A673 (cell line): ENCODE data around the gene TECPR1. TPM values are rescaled to one million over a fixed set of nuclear protein-coding genes. Genes with fewer than 3 reads are reported as not detected.

ENCODE experiments used
- BruUV-seq: library from RNA; stranded (reverse); fragments of 400-500 nt; replicated peaks from 2 replicates; lab custom pipeline; 2021; lab: Mats Ljungman, UMichigan
- CTCF ChIA-PET: fragments of 300-600 bp; sonication (Branson Sonifier 250); formaldehyde crosslinking; loops from one replicate; lab custom pipeline; 2022; ENCODE audit warnings: antibody characterized with exemption; lab: Charles Lee
- POLR2A ChIA-PET: fragments of 300-600 bp; sonication (Branson Sonifier 250); formaldehyde crosslinking; loops from one replicate; lab custom pipeline; 2022; ENCODE audit warnings: antibody characterized with exemption; ENCODE audit not compliant: low non-redundant PET; lab: Charles Lee
- DNase-seq: peaks from one replicate; pipeline ENCODE4 v3.0.0-alpha.2; 2015; ENCODE audit warnings: low spot score
- H3K27ac ChIP-seq: fragments of 200-600 bp; sonication (generic); 2 replicates; pipeline ENCODE4 v1.5.1; 2016; ENCODE audit warnings: mixed run types, low read depth, mild to moderate bottlenecking, mixed read lengths, antibody characterized with exemption, low read length; ENCODE audit not compliant: poor library complexity, severe bottlenecking
- H3K27me3 ChIP-seq: fragments of 200-600 bp; sonication (generic); replicated peaks from 2 replicates; pipeline ENCODE4 v1.6.1; 2017; ENCODE audit warnings: mixed run types, low read depth, mild to moderate bottlenecking, mixed read lengths, antibody characterized with exemption, low read length; ENCODE audit not compliant: insufficient read depth, poor library complexity
- H3K36me3 ChIP-seq: fragments of 200-600 bp; sonication (generic); 2 replicates; pipeline ENCODE4 v1.6.1; 2016; ENCODE audit warnings: mixed run types, mild to moderate bottlenecking, mixed read lengths, antibody characterized with exemption, low read length; ENCODE audit not compliant: insufficient read depth, poor library complexity, severe bottlenecking
- H3K4me1 ChIP-seq: fragments of 200-600 bp; sonication (generic); 2 replicates; pipeline ENCODE4 v1.6.1; 2017; ENCODE audit warnings: mixed run types, mild to moderate bottlenecking, mixed read lengths, antibody characterized with exemption, low read length; ENCODE audit not compliant: insufficient read depth, poor library complexity, severe bottlenecking
- H3K4me3 ChIP-seq: fragments of 200-600 bp; sonication (generic); 2 replicates; pipeline ENCODE4 v1.5.1; 2016; ENCODE audit warnings: low read depth, mixed run types, mild to moderate bottlenecking, mixed read lengths, low read length; ENCODE audit not compliant: poor library complexity, severe bottlenecking
- H3K9me3 ChIP-seq: fragments of 200-600 bp; sonication (generic); 2 replicates; pipeline ENCODE4 v1.6.1; 2016; ENCODE audit warnings: mixed run types, low read depth, mild to moderate bottlenecking, mixed read lengths, antibody characterized with exemption, low read length; ENCODE audit not compliant: poor library complexity, severe bottlenecking
- EZH2 ChIP-seq: fragments of 200-600 bp; sonication (generic); IDR thresholded peaks from 2 replicates; pipeline ENCODE4 v1.6.1; 2017; ENCODE audit warnings: borderline replicate concordance, low read depth, mild to moderate bottlenecking, mixed read lengths, antibody characterized with exemption, low read length; ENCODE audit not compliant: poor library complexity, severe bottlenecking
- intact Hi-C: fragments of 100-400 bp; cut with micrococcal nuclease; formaldehyde crosslinking; loops from one replicate; pipeline ENCODE4 v1.10.0; 2022; ENCODE audit not compliant: unreplicated experiment
- total RNA-seq: library from RNA; stranded (reverse); gene quantifications from 2 replicates; pipeline ENCODE4 v1.2.3, GENCODE V29; 2021
- TF ChIP-seq, protein P1 (sequence below): fragments of 300-800, 200-600 bp; sonication (generic); conservative IDR thresholded peaks from 2 replicates; pipeline ENCODE4 v1.5.1; 2017; ENCODE audit warnings: low read depth, mild to moderate bottlenecking, antibody characterized with exemption, low read length, moderate library complexity, mixed read lengths

TECPR1 gene
- total RNA-seq, 1 experiment from 2014 or later, result 25.9 TPM

GRCh38 chr7:98214811-98215321 is 37.2 kb downstream of the TECPR1 start:
- BruUV-seq, result no TSS peak
- Histone ChIP-seq H3K36me3 (no peaks in the 10 kb centered on the region), H3K4me1 (no peaks in the 10 kb centered on the region), H3K27me3 (no peaks in the 10 kb centered on the region), H3K4me3 (no peak overlapping the region), H3K9me3 (no peaks in the 10 kb centered on the region), H3K27ac (no peak overlapping the region)
- ChIA-PET CTCF (no interaction called here), POLR2A (no interaction called here)
- DNase-seq, result no peak
- intact Hi-C loops, result no loop called here
- TF ChIP-seq, protein P1, sequence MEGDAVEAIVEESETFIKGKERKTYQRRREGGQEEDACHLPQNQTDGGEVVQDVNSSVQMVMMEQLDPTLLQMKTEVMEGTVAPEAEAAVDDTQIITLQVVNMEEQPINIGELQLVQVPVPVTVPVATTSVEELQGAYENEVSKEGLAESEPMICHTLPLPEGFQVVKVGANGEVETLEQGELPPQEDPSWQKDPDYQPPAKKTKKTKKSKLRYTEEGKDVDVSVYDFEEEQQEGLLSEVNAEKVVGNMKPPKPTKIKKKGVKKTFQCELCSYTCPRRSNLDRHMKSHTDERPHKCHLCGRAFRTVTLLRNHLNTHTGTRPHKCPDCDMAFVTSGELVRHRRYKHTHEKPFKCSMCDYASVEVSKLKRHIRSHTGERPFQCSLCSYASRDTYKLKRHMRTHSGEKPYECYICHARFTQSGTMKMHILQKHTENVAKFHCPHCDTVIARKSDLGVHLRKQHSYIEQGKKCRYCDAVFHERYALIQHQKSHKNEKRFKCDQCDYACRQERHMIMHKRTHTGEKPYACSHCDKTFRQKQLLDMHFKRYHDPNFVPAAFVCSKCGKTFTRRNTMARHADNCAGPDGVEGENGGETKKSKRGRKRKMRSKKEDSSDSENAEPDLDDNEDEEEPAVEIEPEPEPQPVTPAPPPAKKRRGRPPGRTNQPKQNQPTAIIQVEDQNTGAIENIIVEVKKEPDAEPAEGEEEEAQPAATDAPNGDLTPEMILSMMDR, result no peak
- TF ChIP-seq EZH2, result no peak

- no peak for TF ChIP-seq EZH2
- TF ChIP-seq, protein P1, result no peak
- CTCF ChIA-PET, result no interaction called here
- POLR2A ChIA-PET, result no interaction called here
- intact Hi-C loops, result no loop called here
- no peaks in the 10 kb centered on the region for H3K9me3 ChIP-seq
- H3K4me1 ChIP-seq, result no peaks in the 10 kb centered on the region
- H3K27me3 ChIP-seq, result no peaks in the 10 kb centered on the region
- no peak for DNase-seq
- no peak overlapping the region for H3K27ac ChIP-seq
- no peak overlapping the region for H3K4me3 ChIP-seq
- no TSS peak for BruUV-seq
- H3K36me3 ChIP-seq, result no peaks in the 10 kb centered on the region
Measured at GRCh38 chr7:98213888-98214810, 37.9 kb downstream of the TECPR1 start.

DNA sequence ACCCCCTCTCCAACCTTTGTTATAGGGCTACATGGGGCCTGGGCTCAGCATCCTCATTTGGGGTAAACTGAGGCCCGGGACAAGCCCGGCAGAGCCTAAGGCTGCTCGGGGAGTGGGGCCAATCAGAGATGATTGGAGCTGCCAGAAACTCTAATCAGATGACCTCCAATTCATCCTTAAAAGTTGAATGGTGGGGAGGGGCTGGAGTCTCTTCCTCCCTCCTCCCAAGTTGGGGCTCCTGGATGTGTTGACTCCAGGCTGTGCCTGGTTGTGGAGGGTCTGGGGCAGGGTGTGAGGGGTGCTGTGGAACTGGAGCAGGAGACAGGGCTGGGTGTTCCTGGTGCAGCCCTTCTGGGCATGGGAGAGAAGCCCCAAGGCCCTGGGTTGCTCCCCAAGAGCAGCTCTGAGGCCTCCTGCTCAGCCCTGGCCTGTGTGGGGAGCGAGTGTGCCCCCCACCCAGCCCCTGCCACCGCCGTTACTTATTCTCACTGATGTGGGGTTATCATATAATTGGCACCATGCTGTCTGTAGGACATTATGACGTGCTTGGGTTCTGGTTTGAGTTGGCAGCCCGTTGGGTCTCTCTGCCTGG is 38.6 kb downstream of the TECPR1 start:
- POLR2A ChIA-PET, result no interaction called here
- no peaks in the 10 kb centered on the region for H3K36me3 ChIP-seq
- no peak overlapping the region for H3K27ac ChIP-seq
- CTCF ChIA-PET, result no interaction called here
- intact Hi-C loops, result no loop called here
- BruUV-seq, result no TSS peak
- no peaks in the 10 kb centered on the region for H3K9me3 ChIP-seq
- DNase-seq, result no peak
- TF ChIP-seq EZH2, result no peak
- TF ChIP-seq, protein P1, result no peak
- no peaks in the 10 kb centered on the region for H3K27me3 ChIP-seq
- no peaks in the 10 kb centered on the region for H3K4me1 ChIP-seq
- no peak overlapping the region for H3K4me3 ChIP-seq
